ENCODE data around the gene FBXW5.

DNA sequence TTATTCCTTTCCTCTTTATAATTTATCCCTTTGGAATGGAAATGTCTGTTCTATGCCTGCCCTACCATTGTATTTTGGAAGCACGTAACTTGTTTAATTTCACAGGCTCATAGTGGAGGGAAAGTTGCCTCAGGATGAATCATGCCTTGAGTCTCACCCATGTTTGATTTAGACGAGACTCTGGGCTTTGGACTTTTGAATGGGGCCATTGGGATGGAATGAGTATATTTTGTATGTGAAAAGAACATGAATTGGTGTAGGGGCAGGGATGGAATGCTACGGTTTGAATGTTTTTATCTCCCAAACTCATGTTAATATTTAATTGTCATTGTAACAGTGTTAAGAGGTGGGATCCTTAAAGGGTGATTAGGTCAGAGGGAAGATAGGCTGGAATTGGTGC, 10.3 kb downstream of the FBXW5 start:
- TF ChIP-seq SUZ12 (IDR thresholded peaks at IDR 0.05; ENCODE audit: unreplicated experiment) (no peak), EZH2 (IDR thresholded peaks at IDR 0.05; ENCODE audit: borderline replicate concordance, control insufficient read depth, low read depth, low read length) (no peak), SMAD1 (IDR thresholded peaks at IDR 0.05; ENCODE audit: low read depth, partially characterized antibody) (no peak), ZNF274 (IDR thresholded peaks at IDR 0.05; ENCODE audit: insufficient read depth, insufficient read length) (no peak), ZNF384 (IDR thresholded peaks at IDR 0.05; ENCODE audit: borderline replicate concordance, low read depth, low read length) (no peak), TCF3 (IDR thresholded peaks at IDR 0.05; ENCODE audit: borderline replicate concordance, insufficient read depth, low read depth, low read length) (no peak)
